Measurements from ENCODE around the gene AMZ1. TPM values are rescaled to one million over a fixed set of nuclear protein-coding genes. Genes with fewer than 3 reads are reported as not detected.

Gene AMZ1
- total RNA-seq = under 0.01 and 0.24 TPM in 2 replicates

GRCh38 chr7:2687881-2688318 is at the start of gene AMZ1:
AMZ1 (plus strand) TSS chr7:2688202; CDS start chr7:2700452, 12,250 bp downstream.

Other genes starting within 250 kb of the AMZ1 start
- not detected in 2 replicates for gene GRIFIN, start 211.8 kb upstream of the AMZ1 start, total RNA-seq
- gene LFNG, start 168.4 kb upstream of the AMZ1 start, total RNA-seq = 2.1 and 18.6 TPM in 2 replicates
- 23.4 and 34.7 TPM in 2 replicates for gene BRAT1, start 132.7 kb upstream of the AMZ1 start, total RNA-seq
- gene IQCE, start 129.2 kb upstream of the AMZ1 start, total RNA-seq = 5.8 and 7.2 TPM in 2 replicates
- 16.6 and 32.5 TPM in 2 replicates for gene TTYH3, start 56.2 kb upstream of the AMZ1 start, total RNA-seq
- 14.1 and 15.4 TPM in 2 replicates for gene GNA12, start 156.1 kb downstream of the AMZ1 start, total RNA-seq

Measured in tracheal epithelial cell (primary cell).